ENCODE data around the gene AIFM3. TPM values are rescaled to one million over a fixed set of nuclear protein-coding genes. Genes with fewer than 3 reads are reported as not detected.

AIFM3 gene
- total RNA-seq, 2 donors from 2014 or later = 1.8 to 2.7 TPM

GRCh38 chr22:21028277-21029251 is 61.5 kb downstream of the AIFM3 start:
- 90 to 98% methylated on average over 5 to 13 of the region's 13 CpGs for whole genome bisulfite sequencing, 2 experiments (ENCODE audit: insufficient coverage in 1 of 2, insufficient read length in 1 of 2)
- no peak overlapping the region for H3K27ac Mint-ChIP-seq
- DNase-seq = no peak
- Histone ChIP-seq H3K27ac (ENCODE audit: low read depth, low read length) (no peak overlapping the region), H3K36me3 (ENCODE audit: control insufficient read depth, insufficient read depth, low read length) (no peaks in the 10 kb centered on the region), H3K4me1 (ENCODE audit: control insufficient read depth, insufficient read depth, low read length) (no peaks in the 10 kb centered on the region), H3K27me3 (ENCODE audit: control insufficient read depth, insufficient read depth, low read length, poor library complexity, severe bottlenecking) (peaks cover 34% of the 10 kb centered on the region), H3K9ac (ENCODE audit: extremely low read depth, low read length, poor library complexity, severe bottlenecking) (no peak overlapping the region), H3K4me3 (ENCODE audit: low read length) (no peak overlapping the region), H3K9me3 (ENCODE audit: control insufficient read depth, low read length) (no peaks in the 10 kb centered on the region)
- no peaks in the 10 kb centered on the region for H3K9me3 Mint-ChIP-seq
- H3K4me1 Mint-ChIP-seq = peaks cover 7% of the 10 kb centered on the region
- H3K27me3 Mint-ChIP-seq (ENCODE audit: insufficient read depth) = peaks cover 32% of the 10 kb centered on the region
- TF ChIP-seq, protein P1, sequence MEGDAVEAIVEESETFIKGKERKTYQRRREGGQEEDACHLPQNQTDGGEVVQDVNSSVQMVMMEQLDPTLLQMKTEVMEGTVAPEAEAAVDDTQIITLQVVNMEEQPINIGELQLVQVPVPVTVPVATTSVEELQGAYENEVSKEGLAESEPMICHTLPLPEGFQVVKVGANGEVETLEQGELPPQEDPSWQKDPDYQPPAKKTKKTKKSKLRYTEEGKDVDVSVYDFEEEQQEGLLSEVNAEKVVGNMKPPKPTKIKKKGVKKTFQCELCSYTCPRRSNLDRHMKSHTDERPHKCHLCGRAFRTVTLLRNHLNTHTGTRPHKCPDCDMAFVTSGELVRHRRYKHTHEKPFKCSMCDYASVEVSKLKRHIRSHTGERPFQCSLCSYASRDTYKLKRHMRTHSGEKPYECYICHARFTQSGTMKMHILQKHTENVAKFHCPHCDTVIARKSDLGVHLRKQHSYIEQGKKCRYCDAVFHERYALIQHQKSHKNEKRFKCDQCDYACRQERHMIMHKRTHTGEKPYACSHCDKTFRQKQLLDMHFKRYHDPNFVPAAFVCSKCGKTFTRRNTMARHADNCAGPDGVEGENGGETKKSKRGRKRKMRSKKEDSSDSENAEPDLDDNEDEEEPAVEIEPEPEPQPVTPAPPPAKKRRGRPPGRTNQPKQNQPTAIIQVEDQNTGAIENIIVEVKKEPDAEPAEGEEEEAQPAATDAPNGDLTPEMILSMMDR (conservative IDR thresholded peaks at IDR 0.05) = no peak
- no peaks in the 10 kb centered on the region for H3K36me3 Mint-ChIP-seq (ENCODE audit: low read depth)
- no peak overlapping the region for H3K4me3 Mint-ChIP-seq

- Histone ChIP-seq H3K27ac (ENCODE audit: low read depth, low read length) (no peak overlapping the region), H3K27me3 (ENCODE audit: control insufficient read depth, insufficient read depth, low read length, poor library complexity, severe bottlenecking) (peaks cover 36% of the 10 kb centered on the region), H3K4me1 (ENCODE audit: control insufficient read depth, insufficient read depth, low read length) (no peaks in the 10 kb centered on the region), H3K9ac (ENCODE audit: extremely low read depth, low read length, poor library complexity, severe bottlenecking) (no peak overlapping the region), H3K36me3 (ENCODE audit: control insufficient read depth, insufficient read depth, low read length) (no peaks in the 10 kb centered on the region), H3K4me3 (ENCODE audit: low read length) (no peak overlapping the region), H3K9me3 (ENCODE audit: control insufficient read depth, low read length) (no peaks in the 10 kb centered on the region)
- TF ChIP-seq, protein P1 (conservative IDR thresholded peaks at IDR 0.05) = no peak
- H3K9me3 Mint-ChIP-seq = no peaks in the 10 kb centered on the region
- peaks cover 7% of the 10 kb centered on the region for H3K4me1 Mint-ChIP-seq
- H3K36me3 Mint-ChIP-seq (ENCODE audit: low read depth) = no peaks in the 10 kb centered on the region
- H3K4me3 Mint-ChIP-seq = no peak overlapping the region
- no peak overlapping the region for H3K27ac Mint-ChIP-seq
- WGBS, 2 experiments (ENCODE audit: insufficient coverage in 1 of 2, insufficient read length in 1 of 2) = 84 to 86% methylated on average over 10 to 12 of the region's 12 CpGs
- H3K27me3 Mint-ChIP-seq (ENCODE audit: insufficient read depth) = peaks cover 35% of the 10 kb centered on the region
- no peak for DNase-seq
Measured at GRCh38 chr22:21029486-21030025, 62.5 kb downstream of the AIFM3 start.

GRCh38 chr22:21030032-21030431 is 63.0 kb downstream of the AIFM3 start:
- H3K36me3 Mint-ChIP-seq (ENCODE audit: low read depth) = no peaks in the 10 kb centered on the region
- H3K4me3 ChIP-seq (ENCODE audit: low read length) = no peak overlapping the region
- H3K27me3 ChIP-seq (ENCODE audit: control insufficient read depth, insufficient read depth, low read length, poor library complexity, severe bottlenecking) = peaks cover 40% of the 10 kb centered on the region
- H3K27ac ChIP-seq (ENCODE audit: low read depth, low read length) = no peak overlapping the region
- H3K4me1 Mint-ChIP-seq = peaks cover 7% of the 10 kb centered on the region
- TF ChIP-seq, protein P1 (conservative IDR thresholded peaks at IDR 0.05) = no peak
- DNase-seq = no peak
- H3K9ac ChIP-seq (ENCODE audit: extremely low read depth, low read length, poor library complexity, severe bottlenecking) = no peak overlapping the region
- H3K9me3 Mint-ChIP-seq = no peaks in the 10 kb centered on the region
- H3K9me3 ChIP-seq (ENCODE audit: control insufficient read depth, low read length) = no peaks in the 10 kb centered on the region
- peaks cover 36% of the 10 kb centered on the region for H3K27me3 Mint-ChIP-seq (ENCODE audit: insufficient read depth)
- WGBS, 2 experiments (ENCODE audit: insufficient coverage in 1 of 2, insufficient read length in 1 of 2) = 94 to 98% methylated on average over 9 to 15 of the region's 15 CpGs
- H3K27ac Mint-ChIP-seq = no peak overlapping the region
- no peaks in the 10 kb centered on the region for H3K4me1 ChIP-seq (ENCODE audit: control insufficient read depth, insufficient read depth, low read length)
- no peak overlapping the region for H3K4me3 Mint-ChIP-seq
- H3K36me3 ChIP-seq (ENCODE audit: control insufficient read depth, insufficient read depth, low read length) = no peaks in the 10 kb centered on the region

Other genes starting within 250 kb of the AIFM3 start
- gene SERPIND1, start 193.1 kb upstream of the AIFM3 start, total RNA-seq = not detected
- gene PI4KA, start 108.4 kb upstream of the AIFM3 start, total RNA-seq = 10 to 100 TPM; 49.0 to 62.0 TPM
- gene SNAP29, start 108.2 kb upstream of the AIFM3 start, total RNA-seq = 10 to 100 TPM; 16.5 to 21.8 TPM
- 100 to 1,000 TPM in 1 of 2 donors, 10 to 100 TPM in 1; 89.5 to 104 TPM for gene CRKL, start 49.8 kb upstream of the AIFM3 start, total RNA-seq
- 10 to 100 TPM; 56.5 to 73.2 TPM for gene LZTR1, start 15.0 kb downstream of the AIFM3 start, total RNA-seq
- gene THAP7, start 34.9 kb downstream of the AIFM3 start, total RNA-seq = 10 to 100 TPM; 16.6 to 19.6 TPM
- gene P2RX6, start 47.9 kb downstream of the AIFM3 start, total RNA-seq = 1 to 10 TPM in 1 of 2 donors, under 1 TPM in 1; 0.73 to 1.9 TPM
- under 1 TPM; 0.33 to 0.49 TPM for gene SLC7A4, start 65.3 kb downstream of the AIFM3 start, total RNA-seq
- not detected for gene LRRC74B, start 78.7 kb downstream of the AIFM3 start, total RNA-seq

Measured in endodermal cell (in vitro differentiated cells).